T-helper 2 cell treated with Interferon-gamma antibody and Interleukin-4, amounts not matched to agents 5 μg/mL and 100 μg/mL, for 36 hours (primary cell): ENCODE measurements around the gene AP3S1.
"Not testable (repeated sequence)": the region's sequence is repeated elsewhere in the genome, so short reads cannot be mapped to it uniquely, and the experiment has no call there.

Source experiments
- DNase-seq: peaks from one replicate; pipeline ENCODE4 v3.0.0; 2021; ENCODE audit warnings: low spot score
- H3K27ac Mint-ChIP-seq: one replicate; pipeline ENCODE4 v1.8.0; 2021; ENCODE audit warnings: mild to moderate bottlenecking, mixed read lengths
- H3K27me3 Mint-ChIP-seq: one replicate; pipeline ENCODE4 v1.8.0; 2021; ENCODE audit warnings: low read depth, mixed read lengths
- H3K36me3 Mint-ChIP-seq: one replicate; pipeline ENCODE4 v1.8.0; 2021; ENCODE audit warnings: low read depth, mixed read lengths
- H3K4me1 Mint-ChIP-seq: one replicate; pipeline ENCODE4 v1.8.0; 2021; ENCODE audit warnings: low read depth, mixed read lengths
- H3K4me3 Mint-ChIP-seq: one replicate; pipeline ENCODE4 v1.8.0; 2022; ENCODE audit warnings: mild to moderate bottlenecking, moderate library complexity, mixed read lengths
- H3K9me3 Mint-ChIP-seq: one replicate; pipeline ENCODE4 v1.8.0; 2021; ENCODE audit warnings: mixed read lengths

The AP3S1 gene

DNA sequence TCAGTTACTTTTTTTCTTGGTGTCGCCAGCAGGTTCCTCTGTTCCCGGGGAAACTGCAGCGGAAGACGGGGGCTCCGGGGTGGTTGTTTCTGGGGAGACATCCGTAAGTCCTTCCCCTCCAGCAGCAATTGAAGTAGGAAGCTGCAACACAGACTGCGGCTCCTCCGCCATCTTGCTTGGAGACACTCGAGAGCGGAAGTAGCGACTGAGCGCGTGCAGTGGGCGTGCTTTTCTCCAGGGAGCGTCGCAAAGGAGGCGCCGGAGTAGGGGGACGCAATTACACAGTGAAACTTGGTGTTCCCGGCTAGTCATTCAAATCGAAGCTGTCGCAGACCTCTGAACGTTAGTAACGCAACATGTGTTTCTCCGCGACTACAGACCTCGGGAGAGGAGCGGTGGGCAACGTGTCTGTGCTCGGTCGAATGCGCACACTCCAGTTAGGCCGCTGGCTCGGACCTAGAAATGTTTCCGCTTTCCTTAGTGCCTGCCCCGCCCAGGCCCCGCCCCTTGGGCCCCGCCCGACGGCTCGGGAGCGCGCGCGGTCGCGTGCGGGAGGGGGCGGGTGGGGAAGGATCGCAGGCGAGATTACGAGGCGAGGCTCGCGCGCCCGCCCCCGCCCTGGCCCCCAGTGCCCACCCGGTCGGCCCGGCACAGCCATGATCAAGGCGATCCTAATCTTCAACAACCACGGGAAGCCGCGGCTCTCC is at the start of gene AP3S1, which contains the start of gene ATG12:
AP3S1 (plus strand) TSS at position 554 of the 707 bp plus-strand sequence; CDS start at position 657, 103 bp downstream.
ATG12 (minus strand) TSS at position 184 of the 707 bp plus-strand sequence; CDS start at position 171, 13 bp downstream.
- H3K27ac Mint-ChIP-seq = peak within 1 kb of the TSS; percentile 99
- peak; percentile 89 for DNase-seq
- peak within 1 kb of the TSS; percentile 97 for H3K4me3 Mint-ChIP-seq
- H3K4me1 Mint-ChIP-seq = peaks cover 39% of the 10 kb centered on the region
- no peaks in the 10 kb centered on the region for H3K9me3 Mint-ChIP-seq
- H3K27me3 Mint-ChIP-seq = no peaks in the 10 kb centered on the region
- H3K36me3 Mint-ChIP-seq = peaks cover 30% of the 10 kb centered on the region

DNA sequence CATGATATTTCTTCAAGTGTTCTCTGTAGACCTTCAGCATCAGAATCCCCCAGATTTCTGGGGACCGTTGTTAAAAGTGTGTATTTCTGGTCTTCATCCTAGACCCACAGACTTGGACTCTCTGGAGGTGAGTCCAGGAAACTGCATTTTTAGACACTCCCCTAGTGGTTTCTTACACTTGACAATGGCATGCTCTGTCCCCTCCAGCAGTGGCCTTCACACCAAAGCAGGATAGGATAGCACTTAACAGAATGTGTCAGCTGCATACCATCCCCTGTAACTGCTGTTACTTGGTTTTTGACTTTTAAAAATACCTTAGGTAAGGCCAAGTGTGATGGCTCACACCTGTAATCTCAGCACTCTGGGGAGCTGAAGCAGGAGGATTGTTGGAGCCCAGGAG is 46.0 kb upstream of the AP3S1 start:
- Mint-ChIP-seq H3K36me3 (no peaks in the 10 kb centered on the region), H3K4me3 (no peak overlapping the region), H3K9me3 (no peaks in the 10 kb centered on the region), H3K27me3 (peaks cover 30% of the 10 kb centered on the region), H3K4me1 (no peaks in the 10 kb centered on the region), H3K27ac (no peak overlapping the region)
- no peak for DNase-seq

DNA sequence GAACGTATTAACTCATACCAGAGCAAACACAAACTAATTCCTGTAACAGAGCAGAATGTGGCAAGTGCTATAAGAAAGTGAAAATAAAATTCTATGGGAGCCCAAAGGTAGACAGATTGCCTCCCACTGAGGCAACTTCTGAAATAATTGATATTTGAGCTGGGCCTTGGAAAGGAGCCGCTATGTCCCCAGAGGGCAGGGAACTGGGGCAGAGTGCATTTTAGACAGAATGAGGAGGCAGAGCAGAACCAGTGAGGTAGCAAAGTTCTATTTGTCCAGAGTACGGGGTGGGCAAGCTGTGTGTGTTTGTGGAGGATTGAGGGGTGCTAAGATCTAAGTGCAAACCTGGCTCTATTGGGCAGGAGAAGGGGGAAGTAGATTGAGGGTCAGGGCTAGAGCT is 45.1 kb upstream of the AP3S1 start:
- Mint-ChIP-seq H3K9me3 (no peaks in the 10 kb centered on the region), H3K4me3 (no peak overlapping the region), H3K4me1 (no peaks in the 10 kb centered on the region), H3K27ac (no peak overlapping the region), H3K36me3 (no peaks in the 10 kb centered on the region), H3K27me3 (peaks cover 28% of the 10 kb centered on the region)
- no peak for DNase-seq

DNA sequence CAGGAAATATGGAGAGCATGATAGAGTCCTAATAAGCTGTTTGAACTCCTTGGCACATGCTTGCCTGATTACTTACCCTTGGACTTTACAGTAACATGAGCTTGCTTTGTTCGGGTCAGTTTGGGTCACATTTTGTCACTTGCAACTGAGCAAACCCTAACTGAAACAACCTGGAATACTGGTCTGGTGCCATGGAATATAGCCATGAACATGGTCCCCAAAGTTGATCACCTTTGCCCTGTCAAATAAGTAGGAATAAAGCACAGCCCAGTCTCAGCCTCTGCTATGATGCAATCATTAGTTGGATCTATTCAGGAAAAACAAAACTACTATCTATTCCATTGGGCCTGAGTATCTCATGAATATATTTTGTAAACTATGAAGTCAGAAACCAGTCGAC is 43.5 kb upstream of the AP3S1 start:
- Mint-ChIP-seq H3K4me1 (no peaks in the 10 kb centered on the region), H3K36me3 (no peaks in the 10 kb centered on the region), H3K9me3 (no peaks in the 10 kb centered on the region), H3K4me3 (no peak overlapping the region), H3K27me3 (peaks cover 30% of the 10 kb centered on the region), H3K27ac (no peak overlapping the region)
- no peak for DNase-seq

DNA sequence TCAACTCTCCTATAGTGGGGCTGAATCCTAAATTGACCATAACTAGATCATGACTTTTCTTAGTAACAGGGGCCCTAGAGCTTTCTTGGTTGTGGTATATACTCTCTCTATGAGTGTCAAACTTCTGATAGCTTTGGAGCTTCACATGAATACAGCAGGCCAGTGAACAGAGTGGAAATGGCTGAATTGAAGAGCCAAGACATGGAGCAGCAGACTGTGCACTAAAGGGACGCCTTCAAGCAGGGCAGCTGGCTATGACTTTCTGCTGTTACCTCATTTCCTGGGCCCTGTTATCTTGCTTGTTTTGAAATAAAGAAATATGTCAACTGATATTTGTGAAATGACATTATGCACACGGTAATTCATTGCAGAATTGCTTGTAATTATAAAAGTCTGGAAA is 41.6 kb upstream of the AP3S1 start:
- Mint-ChIP-seq H3K36me3 (no peaks in the 10 kb centered on the region), H3K4me3 (no peak overlapping the region), H3K4me1 (no peaks in the 10 kb centered on the region), H3K9me3 (no peaks in the 10 kb centered on the region), H3K27ac (no peak overlapping the region), H3K27me3 (peaks cover 29% of the 10 kb centered on the region)
- DNase-seq = no peak

- no peaks in the 10 kb centered on the region for H3K9me3 Mint-ChIP-seq
- no peak for DNase-seq
- no peaks in the 10 kb centered on the region for H3K36me3 Mint-ChIP-seq
- no peaks in the 10 kb centered on the region for H3K4me1 Mint-ChIP-seq
- H3K27ac Mint-ChIP-seq = no peak overlapping the region
- peaks cover 32% of the 10 kb centered on the region for H3K27me3 Mint-ChIP-seq
- no peak overlapping the region for H3K4me3 Mint-ChIP-seq
These were observed 40.6 kb upstream of the AP3S1 start for GRCh38 chr5:115801152-115801551.

- Mint-ChIP-seq H3K4me3 (no peak overlapping the region), H3K4me1 (peaks cover 7% of the 10 kb centered on the region), H3K27ac (no peak overlapping the region), H3K27me3 (peaks cover 34% of the 10 kb centered on the region), H3K36me3 (no peaks in the 10 kb centered on the region), H3K9me3 (no peaks in the 10 kb centered on the region)
- DNase-seq = no peak
These were observed 39.8 kb upstream of the AP3S1 start for GRCh38 chr5:115801984-115802383.

DNA sequence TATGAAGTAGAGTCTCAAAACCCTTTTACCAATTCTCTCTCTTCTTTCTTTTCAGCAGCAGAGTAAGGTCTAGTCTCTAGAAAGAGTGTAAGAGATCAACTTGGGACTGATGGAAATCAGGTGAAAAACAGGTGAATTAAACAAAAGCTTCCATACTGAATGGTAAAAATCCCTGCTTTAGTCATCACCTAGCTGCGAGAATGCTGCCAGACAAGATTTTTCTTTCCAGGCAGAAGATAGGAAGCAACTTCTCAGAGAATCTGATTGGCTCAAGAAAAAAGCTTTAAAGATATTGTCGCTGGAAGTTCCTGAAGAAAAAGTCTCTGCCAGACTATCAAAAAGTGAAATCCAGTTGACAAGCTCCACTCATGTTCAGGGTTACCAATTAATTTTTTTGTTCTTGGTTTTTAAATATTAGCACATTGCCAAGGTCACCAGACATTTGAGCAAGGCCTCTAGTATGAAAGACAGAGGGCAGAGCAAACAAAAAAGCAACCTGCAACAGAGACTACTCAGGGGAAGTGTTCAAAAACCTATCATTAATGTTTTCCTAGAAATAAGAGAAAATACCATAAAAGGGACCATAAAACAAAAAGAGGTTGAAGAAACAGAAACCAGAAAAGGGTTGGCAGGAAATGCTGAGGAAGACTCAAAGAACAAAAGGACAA is 34.6 kb upstream of the AP3S1 start:
- Mint-ChIP-seq H3K9me3 (no peaks in the 10 kb centered on the region), H3K27me3 (peaks cover 45% of the 10 kb centered on the region), H3K4me3 (peak overlapping the region; percentile 59), H3K4me1 (peaks cover 32% of the 10 kb centered on the region), H3K36me3 (no peaks in the 10 kb centered on the region), H3K27ac (no peak overlapping the region)
- no peak for DNase-seq

GRCh38 chr5:115807654-115808052 is 34.1 kb upstream of the AP3S1 start:
- H3K27me3 Mint-ChIP-seq = peaks cover 47% of the 10 kb centered on the region
- no peaks in the 10 kb centered on the region for H3K36me3 Mint-ChIP-seq
- H3K4me1 Mint-ChIP-seq = peaks cover 32% of the 10 kb centered on the region
- DNase-seq = no peak
- no peaks in the 10 kb centered on the region for H3K9me3 Mint-ChIP-seq
- H3K27ac Mint-ChIP-seq = no peak overlapping the region
- peak overlapping the region; percentile 59 for H3K4me3 Mint-ChIP-seq

DNA sequence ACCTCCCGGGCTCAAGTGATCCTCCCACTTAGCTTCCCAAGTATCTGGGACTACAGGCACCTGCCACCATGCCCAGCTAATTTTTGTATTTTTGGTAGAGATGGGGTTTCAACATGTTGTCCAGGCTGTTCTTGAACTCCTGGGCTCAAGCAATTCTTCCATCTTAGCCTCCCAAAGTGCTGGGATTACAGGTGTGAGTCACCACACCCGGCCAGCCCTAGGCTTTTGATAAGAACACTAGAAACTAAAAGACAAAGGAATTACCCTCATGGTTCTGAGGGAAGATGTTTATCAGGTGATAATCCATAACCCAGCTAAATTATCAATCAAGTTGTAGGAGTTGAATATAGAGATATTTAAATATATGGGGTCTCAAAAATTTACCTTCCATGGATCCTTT is 33.7 kb upstream of the AP3S1 start:
- Mint-ChIP-seq H3K27me3 (peaks cover 46% of the 10 kb centered on the region), H3K4me1 (peaks cover 32% of the 10 kb centered on the region)

DNA sequence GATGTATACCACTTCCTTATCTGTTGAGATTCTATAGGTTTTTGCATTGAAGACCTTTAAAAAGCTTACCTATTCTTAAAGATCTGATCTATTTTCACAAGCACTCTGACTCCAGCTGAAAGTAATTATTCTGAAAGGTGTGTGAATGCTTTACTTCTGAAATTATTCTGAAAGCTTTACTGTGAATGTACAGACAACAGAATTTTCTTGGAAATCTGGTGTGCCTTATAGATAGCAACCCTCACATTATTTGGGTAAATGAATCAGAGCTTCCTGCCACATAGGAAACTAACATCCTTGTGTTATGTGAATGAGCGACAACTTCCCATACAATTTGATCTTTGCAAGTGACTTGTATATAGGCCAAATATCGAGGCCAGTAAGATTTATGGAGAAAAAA is 31.8 kb upstream of the AP3S1 start:
- H3K36me3 Mint-ChIP-seq = no peaks in the 10 kb centered on the region
- no peak overlapping the region for H3K4me3 Mint-ChIP-seq
- H3K27me3 Mint-ChIP-seq = peaks cover 58% of the 10 kb centered on the region
- no peak for DNase-seq
- no peaks in the 10 kb centered on the region for H3K9me3 Mint-ChIP-seq
- H3K4me1 Mint-ChIP-seq = peaks cover 44% of the 10 kb centered on the region
- H3K27ac Mint-ChIP-seq = no peak overlapping the region

More for the DNA sequence above, 33.7 kb upstream of the AP3S1 start:
- H3K4me3 Mint-ChIP-seq, H3K9me3 Mint-ChIP-seq, H3K36me3 Mint-ChIP-seq, DNase-seq, H3K27ac Mint-ChIP-seq: not testable (repeated sequence)

- H3K36me3 Mint-ChIP-seq = no peaks in the 10 kb centered on the region
- no peak for DNase-seq
- no peak overlapping the region for H3K27ac Mint-ChIP-seq
- peaks cover 63% of the 10 kb centered on the region for H3K27me3 Mint-ChIP-seq
- H3K9me3 Mint-ChIP-seq = no peaks in the 10 kb centered on the region
- H3K4me3 Mint-ChIP-seq = no peak overlapping the region
- peaks cover 50% of the 10 kb centered on the region for H3K4me1 Mint-ChIP-seq
These were observed 31.0 kb upstream of the AP3S1 start for GRCh38 chr5:115810761-115811160.

DNA sequence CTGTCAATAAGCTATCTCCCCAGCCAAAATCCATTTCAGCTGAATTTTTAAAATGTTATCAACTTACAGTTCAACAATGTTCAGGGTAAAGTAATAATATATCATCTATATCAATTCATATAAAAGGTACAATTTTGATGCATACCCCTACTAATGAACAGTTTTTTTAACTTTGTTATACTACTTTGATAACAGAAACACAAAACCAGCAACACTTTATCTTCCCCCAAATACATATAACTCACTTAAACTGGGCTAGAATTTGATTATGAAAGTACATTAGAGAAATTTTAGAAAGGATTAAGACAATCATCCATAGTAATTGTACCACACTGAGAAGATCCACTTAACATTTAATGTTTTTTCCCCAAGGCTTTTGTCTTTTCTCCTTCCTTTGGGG is 30.3 kb upstream of the AP3S1 start:
- Mint-ChIP-seq H3K4me1 (peaks cover 53% of the 10 kb centered on the region), H3K27me3 (peaks cover 65% of the 10 kb centered on the region), H3K9me3 (no peaks in the 10 kb centered on the region), H3K4me3 (no peak overlapping the region), H3K36me3 (no peaks in the 10 kb centered on the region), H3K27ac (no peak overlapping the region)
- no peak for DNase-seq

DNA sequence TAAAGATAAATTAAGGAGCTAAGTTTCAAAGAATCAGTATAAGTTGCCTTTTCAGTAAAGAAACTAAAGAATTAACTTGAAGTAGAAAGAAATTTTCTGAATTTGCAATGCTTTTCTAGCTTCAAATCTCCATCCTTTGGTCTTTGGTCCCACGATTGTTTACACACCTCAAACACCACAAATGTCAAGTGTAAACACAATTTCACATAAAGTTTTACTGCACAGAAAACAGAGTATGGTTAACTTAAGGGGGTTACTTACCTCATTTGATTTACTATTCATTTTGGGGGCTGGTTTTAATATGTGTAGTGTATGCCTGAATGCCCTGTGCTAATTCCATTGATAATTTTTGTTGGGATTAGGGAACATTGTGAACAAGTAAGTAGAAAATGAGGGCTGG is 29.4 kb upstream of the AP3S1 start:
- Mint-ChIP-seq H3K36me3 (no peaks in the 10 kb centered on the region), H3K27ac (no peak overlapping the region), H3K9me3 (no peaks in the 10 kb centered on the region), H3K27me3 (peaks cover 67% of the 10 kb centered on the region), H3K4me3 (no peak overlapping the region), H3K4me1 (peaks cover 44% of the 10 kb centered on the region)
- no peak for DNase-seq
